Ecto neural progenitor cell (in vitro differentiated cells): ENCODE data around the gene MANSC4.
A peak's percentile ranks its signal among the peaks of the same experiment; 100 is the strongest.

Source experiments
- DNase-seq: peaks from one replicate; pipeline ENCODE4 v3.0.0-alpha.2; 2018; ENCODE audit warnings: low spot score

Gene MANSC4

DNA sequence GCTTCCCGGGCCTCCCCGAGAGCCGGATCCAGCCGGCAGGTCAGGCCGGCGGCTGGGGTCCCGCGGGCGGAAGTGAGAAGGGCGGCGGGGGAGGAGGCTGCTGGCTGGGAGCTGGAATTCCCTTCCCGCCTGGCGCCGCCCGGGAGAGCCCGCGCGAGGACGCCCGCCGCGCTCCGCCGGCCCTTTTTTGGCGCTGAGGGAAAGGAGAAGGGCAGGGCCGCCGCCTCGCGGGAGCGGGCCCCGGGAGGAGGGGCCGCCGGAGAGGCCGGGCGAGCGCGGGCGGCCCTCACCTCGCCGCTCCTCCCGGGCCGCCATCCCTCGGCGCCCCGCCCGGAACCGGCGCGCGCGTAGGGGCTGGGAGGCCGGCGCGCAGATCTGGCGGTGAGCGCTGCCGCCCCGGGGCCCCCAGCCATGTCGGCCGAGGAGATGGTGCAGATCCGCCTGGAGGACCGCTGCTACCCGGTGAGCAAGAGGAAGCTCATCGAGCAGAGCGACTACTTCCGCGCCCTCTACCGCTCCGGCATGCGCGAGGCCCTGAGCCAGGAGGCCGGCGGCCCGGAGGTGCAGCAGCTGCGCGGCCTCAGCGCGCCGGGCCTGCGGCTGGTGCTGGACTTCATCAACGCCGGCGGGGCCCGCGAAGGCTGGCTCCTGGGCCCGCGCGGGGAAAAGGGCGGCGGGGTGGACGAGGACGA lies at the start of gene MANSC4, which contains the start of gene KLHL42:
MANSC4 (minus strand) TSS at position 317 of the 692 bp plus-strand sequence. CDS start 8,960 bp downstream, outside the sequence.
KLHL42 (plus strand) TSS at position 314 of the 692 bp plus-strand sequence; CDS start at position 412, 98 bp downstream.
- DNase-seq = peak; percentile 90

- no peak for DNase-seq
These were observed 48.2 kb upstream of the MANSC4 start for GRCh38 chr12:27828196-27828595.

GRCh38 chr12:27826076-27826475 lies 46.0 kb upstream of the MANSC4 start:
- no peak for DNase-seq

- no peak for DNase-seq
These were observed 44.2 kb upstream of the MANSC4 start for GRCh38 chr12:27824126-27824842.

- DNase-seq = no peak
These were observed 43.0 kb upstream of the MANSC4 start for GRCh38 chr12:27823038-27823437.

- DNase-seq = no peak
These were observed 42.2 kb upstream of the MANSC4 start for GRCh38 chr12:27822076-27822712.

- peak; percentile 57 for DNase-seq
These were observed 41.4 kb upstream of the MANSC4 start for GRCh38 chr12:27821259-27821973.

DNA sequence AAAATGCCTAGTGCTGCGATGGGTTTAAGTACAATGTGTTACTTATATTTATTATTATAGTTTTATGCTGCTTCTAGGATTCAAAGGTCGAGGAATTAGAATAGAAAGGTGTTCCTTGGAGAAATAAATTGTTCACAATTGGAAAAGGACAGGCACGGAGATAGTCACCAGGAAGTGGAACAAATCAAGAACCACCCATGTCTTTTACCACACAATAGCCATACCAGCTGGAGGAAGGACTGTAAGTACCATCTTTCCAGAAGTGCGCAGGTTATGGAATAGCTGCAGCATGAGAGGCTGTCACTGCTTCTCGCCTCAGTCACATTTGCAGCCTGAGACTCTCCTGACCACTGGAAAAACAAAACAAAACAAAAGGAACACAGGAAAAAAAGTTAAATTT lies 40.5 kb upstream of the MANSC4 start:
- DNase-seq = no peak

- DNase-seq = no peak
These were observed 38.4 kb upstream of the MANSC4 start for GRCh38 chr12:27818401-27818918.

- DNase-seq = no peak
These were observed 37.7 kb upstream of the MANSC4 start for GRCh38 chr12:27817766-27818165.

DNA sequence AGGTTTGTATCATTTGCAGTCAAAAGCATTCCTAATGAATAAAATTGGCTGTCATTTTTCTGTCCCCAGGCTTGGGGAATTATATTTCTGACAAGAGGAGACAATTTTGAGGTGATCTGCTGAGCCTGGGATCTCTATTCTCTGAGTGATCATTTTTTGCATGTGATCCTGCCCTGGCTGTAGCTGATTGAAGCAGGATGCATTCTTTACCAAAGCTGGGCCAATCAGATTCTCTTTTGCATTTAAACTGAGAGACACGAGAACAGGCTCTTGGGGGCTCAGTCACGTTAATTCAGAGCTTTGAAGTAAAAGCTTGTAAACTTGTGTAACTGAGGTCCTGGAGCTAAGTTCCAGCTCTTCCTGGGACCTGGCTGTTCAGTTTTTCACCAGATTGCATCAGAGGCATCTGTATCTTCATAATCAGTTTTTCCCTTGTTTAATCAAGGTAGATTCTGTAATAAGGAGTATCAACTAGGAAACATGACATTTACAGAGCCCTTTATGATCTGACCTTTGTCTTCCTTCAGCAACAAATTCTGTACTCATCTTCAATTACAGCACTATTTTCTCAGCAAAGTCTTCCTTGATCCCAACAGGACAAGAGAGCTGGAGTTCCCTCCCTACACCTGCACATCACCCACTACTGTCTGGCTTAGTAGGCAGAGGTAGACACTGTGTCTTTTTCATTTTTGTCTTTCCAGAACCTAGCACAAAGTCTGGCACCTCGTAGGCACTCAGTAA lies 35.0 kb upstream of the MANSC4 start:
- DNase-seq = no peak

GRCh38 chr12:27814411-27814810 lies 34.4 kb upstream of the MANSC4 start:
- DNase-seq = no peak

GRCh38 chr12:27812502-27812901 lies 32.5 kb upstream of the MANSC4 start:
- no peak for DNase-seq

- no peak for DNase-seq
These were observed 30.7 kb upstream of the MANSC4 start for GRCh38 chr12:27810756-27811155.

GRCh38 chr12:27808841-27809240 lies 28.8 kb upstream of the MANSC4 start:
- no peak for DNase-seq

- no peak for DNase-seq
These were observed 27.1 kb upstream of the MANSC4 start for GRCh38 chr12:27807063-27807703.

DNA sequence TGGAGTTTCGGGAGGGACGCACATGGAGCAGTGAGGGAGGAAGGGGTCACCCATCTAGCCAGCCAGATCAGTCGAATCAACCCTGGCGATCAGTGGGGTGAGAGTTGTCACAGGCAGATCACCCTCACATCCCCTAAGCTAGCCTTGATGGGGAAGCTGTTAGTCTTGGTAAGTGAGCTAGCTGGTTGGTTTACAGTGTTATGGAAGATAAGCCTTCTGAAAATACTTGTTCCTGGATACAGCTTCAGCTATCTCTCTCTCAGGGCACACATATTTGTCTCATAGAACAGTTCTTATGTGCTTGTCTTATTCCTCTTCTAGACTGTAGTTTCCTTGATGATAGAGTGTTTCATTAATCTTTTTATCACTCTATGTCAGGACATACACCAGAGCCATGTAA lies 26.2 kb upstream of the MANSC4 start:
- no peak for DNase-seq

GRCh38 chr12:27805238-27805637 lies 25.2 kb upstream of the MANSC4 start:
- DNase-seq = no peak

DNA sequence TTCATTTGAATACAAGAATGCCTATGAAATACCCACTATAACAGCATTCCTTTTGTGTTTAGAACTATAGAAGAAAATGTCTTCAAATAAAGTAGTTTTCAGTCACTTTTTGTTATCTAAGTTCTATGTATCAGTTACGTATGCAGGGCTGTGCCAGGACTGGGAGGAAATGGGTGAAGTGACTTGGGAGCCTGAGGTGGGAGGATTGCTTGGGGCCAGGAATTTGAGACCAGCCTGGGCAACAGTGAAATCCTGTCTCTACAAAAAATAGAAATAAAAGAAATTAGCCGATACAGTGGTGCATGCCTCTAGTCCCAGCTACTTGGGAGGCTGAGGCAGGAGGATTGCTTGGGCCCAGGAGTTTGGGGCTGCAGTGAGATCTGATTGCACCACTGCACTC lies 22.9 kb upstream of the MANSC4 start:
- DNase-seq = no peak

DNA sequence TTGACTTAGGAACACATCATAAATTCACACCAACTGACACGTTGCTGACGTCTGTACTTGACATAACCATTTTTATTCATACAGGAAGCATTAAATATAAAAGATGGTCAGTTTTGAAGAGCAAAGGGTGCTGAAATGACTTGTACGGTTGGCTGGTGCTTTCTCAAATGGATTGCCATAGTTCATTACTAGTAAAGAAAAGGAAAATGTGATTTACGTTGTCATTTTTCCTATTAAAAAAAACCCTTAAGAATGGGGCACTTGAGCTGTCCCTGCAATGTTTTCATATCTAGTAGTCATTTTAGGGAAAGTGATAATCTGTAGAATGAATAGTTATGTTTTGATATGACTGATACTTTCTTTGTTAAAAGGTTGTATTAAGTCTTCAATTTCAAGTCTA lies 22.5 kb upstream of the MANSC4 start:
- DNase-seq = no peak

- DNase-seq = no peak
These were observed 21.6 kb upstream of the MANSC4 start for GRCh38 chr12:27801630-27802029.
